ENCODE measurements around the gene PHLDB1. TPM values are rescaled to one million over a fixed set of nuclear protein-coding genes. Genes with fewer than 3 reads are reported as not detected.
A peak's percentile ranks its signal among the peaks of the same experiment; 100 is the strongest.

The PHLDB1 gene
- total RNA-seq, 1 donor from 2014 or later, result 1.7 TPM

DNA sequence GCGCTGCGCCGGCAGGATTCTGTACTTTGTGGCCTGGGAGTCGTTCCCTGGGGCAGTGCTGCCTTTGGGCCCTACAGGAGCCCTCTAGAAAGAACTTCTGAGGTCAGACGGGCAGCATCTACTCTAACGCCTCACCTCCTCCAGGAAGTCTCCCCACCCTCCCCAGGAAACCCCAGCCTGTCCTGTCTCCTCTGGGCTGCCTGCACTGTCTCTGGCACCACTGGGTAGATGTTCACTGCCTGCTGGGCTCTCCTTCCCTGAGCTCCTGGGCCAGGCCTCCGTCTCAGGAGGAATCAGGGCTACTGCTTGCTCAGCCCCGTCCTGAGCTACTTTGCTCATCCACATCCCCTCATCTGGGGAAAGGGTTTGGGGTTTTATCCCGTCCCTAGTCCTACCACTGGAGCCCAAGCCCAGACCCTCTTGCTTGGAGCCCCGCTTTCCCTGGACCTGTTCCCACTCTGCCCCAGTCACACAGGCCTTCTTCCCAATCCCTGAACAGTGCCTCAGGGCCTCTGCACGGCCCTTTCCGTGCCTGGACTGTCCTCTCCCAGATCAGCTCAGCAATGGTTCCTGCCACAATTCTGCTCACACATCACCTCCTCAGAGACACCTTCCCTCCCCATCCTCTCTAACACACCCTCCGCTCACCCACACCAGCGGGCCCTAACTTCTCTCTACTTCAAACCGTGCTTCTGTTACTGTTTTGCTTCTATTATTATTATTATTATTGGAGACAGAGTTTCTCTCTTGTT is 83.3 kb downstream of the PHLDB1 start:
- H3K9me3 Mint-ChIP-seq, result no peaks in the 10 kb centered on the region
- DNase-seq, result no peak
- H3K4me3 Mint-ChIP-seq, result peak overlapping the region; percentile 22
- no peak overlapping the region for H3K27ac Mint-ChIP-seq
- peaks cover 7% of the 10 kb centered on the region for H3K27me3 Mint-ChIP-seq
- intact Hi-C loops (cut with micrococcal nuclease), result loop anchor here (1.0 to 10.0 kb wide), 4 partner anchors 94 to 266 kb away; partner anchors contain the start of genes CXCR5 and UPK2
- no peaks in the 10 kb centered on the region for H3K36me3 Mint-ChIP-seq (ENCODE audit: low read depth)
- peaks cover 29% of the 10 kb centered on the region for H3K4me1 Mint-ChIP-seq

DNA sequence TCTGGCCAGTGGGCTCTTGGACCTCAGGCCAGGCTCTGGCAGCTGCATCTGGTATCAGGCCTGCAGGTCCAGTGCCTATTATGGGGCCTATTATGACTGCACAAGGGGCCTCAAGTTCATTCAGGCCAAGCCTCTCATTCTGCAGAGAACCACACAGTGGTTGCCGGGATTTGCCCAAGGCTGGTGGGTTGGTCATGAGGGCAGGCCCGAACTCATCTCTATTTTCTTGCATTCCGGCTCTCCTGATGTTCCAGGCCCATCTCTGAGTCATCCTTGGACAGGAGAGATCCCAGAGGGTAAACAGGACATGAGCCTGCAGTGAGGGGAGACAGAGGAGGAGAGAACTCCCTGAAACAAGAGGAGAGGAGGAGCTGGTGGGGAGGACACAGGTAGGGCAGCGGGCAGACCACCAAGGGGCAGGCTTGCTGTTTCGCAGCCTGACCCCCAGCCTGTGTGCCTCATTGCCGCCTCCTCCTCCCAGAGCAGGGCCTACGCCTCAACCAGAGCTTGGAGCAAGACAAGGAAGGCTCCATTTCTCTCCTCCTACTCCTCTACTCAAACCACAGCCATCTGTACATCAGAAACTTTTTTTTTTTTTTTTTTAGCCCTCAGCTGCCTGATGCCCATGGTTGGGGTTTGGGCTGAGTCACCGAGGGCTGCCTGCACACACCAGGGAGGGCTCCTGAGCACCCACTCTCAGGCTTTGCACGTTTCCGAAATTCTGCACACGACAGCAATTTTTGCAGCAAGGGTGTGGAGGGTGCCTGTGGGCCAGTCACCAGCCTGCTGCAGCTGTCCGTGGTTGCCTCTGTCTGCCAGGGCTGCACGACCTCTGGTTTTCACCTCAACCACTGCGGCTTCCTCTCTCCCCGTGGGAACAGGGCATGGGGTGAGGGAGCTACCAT is 84.8 kb downstream of the PHLDB1 start:
- Mint-ChIP-seq H3K27ac (peak overlapping the region; percentile 56), H3K4me1 (peaks cover 29% of the 10 kb centered on the region), H3K9me3 (no peaks in the 10 kb centered on the region), H3K4me3 (peak overlapping the region; percentile 32), H3K36me3 (ENCODE audit: low read depth) (no peaks in the 10 kb centered on the region), H3K27me3 (peaks cover 2% of the 10 kb centered on the region)
- intact Hi-C loops (cut with micrococcal nuclease), result loop anchor here (5.0 to 10.0 kb wide), 2 partner anchors 93 to 190 kb away; partner anchors contain the start of gene CXCR5
- DNase-seq, result peak; percentile 78

DNA sequence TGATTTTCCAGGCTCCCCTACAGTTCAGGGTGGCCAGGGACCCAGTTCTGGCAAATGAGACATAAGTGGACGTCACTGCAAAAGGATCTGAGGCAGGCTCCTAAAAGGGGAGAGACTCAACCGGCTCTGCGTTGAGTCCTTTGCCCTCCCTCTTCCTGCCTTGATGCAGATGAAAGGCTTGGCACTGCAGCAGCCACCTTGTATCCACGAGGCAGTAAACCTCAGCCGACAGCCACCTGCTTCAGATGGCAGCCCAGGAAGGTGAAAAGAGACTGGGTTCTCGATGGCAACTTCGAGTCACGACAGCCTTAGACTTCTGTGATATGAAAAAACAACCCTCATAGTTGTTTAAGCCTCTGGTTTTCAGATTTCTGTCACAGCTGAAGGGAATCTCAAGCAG is 86.8 kb downstream of the PHLDB1 start:
- H3K9me3 Mint-ChIP-seq, result no peaks in the 10 kb centered on the region
- DNase-seq, result no peak
- no peaks in the 10 kb centered on the region for H3K36me3 Mint-ChIP-seq (ENCODE audit: low read depth)
- intact Hi-C loops (cut with micrococcal nuclease), result loop anchor here (5.0 to 10.0 kb wide), 2 partner anchors 91 to 188 kb away; partner anchors contain the start of gene CXCR5
- H3K27ac Mint-ChIP-seq, result no peak overlapping the region
- H3K4me3 Mint-ChIP-seq, result no peak overlapping the region
- H3K27me3 Mint-ChIP-seq, result no peaks in the 10 kb centered on the region
- peaks cover 28% of the 10 kb centered on the region for H3K4me1 Mint-ChIP-seq

DNA sequence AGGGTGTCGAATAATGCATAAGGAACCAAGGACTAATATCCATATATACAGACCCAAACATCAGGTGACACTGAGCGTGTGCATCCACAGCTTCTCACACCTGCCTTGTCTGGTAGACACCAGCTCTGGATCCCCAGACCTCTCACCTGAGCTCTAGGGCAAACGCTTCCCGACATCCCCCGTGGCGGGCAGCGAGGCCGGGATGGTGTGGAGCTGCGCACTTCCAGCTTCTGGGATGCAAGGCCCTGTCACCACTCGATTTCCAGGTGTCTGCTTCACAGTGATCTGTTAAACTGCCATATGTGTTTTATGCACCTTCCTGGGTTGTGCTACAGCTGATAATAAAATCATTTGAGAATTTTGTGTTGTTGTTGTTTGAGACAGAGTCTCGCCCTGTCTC is 87.4 kb downstream of the PHLDB1 start:
- H3K4me3 Mint-ChIP-seq, result no peak overlapping the region
- intact Hi-C loops (cut with micrococcal nuclease), result loop anchor here (5.0 to 10.0 kb wide), 2 partner anchors 90 to 188 kb away; partner anchors contain the start of gene CXCR5
- H3K27ac Mint-ChIP-seq, result no peak overlapping the region
- H3K27me3 Mint-ChIP-seq, result no peaks in the 10 kb centered on the region
- H3K36me3 Mint-ChIP-seq (ENCODE audit: low read depth), result no peaks in the 10 kb centered on the region
- DNase-seq, result no peak
- no peaks in the 10 kb centered on the region for H3K9me3 Mint-ChIP-seq
- peaks cover 32% of the 10 kb centered on the region for H3K4me1 Mint-ChIP-seq

DNA sequence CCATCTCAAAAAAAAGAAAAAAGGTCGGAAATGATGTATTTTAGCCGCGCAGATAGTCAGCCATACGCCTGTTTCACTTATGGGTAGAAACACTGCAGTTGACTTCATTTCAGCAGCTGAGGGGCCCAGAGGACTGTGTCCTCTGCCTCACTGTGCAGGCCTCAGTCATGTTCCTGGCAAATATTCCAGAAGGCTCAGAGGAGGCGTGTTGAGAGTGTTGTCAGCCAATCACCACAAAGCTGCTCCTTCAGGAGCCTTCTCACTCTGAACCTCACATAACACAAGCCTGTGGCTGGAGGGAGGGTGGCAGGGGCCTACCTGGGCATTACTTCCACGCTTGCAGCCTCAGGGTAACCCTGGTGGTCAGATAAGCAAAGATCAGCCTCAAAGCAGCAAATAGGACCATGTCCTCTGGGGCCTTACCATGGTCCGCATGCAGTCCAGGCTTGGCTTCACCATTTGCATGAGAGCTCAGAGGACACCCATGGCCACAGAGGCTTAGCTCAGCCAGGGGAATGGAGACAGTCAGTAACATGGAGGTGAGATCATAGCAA is 89.3 kb downstream of the PHLDB1 start:
- Mint-ChIP-seq H3K4me1 (peaks cover 26% of the 10 kb centered on the region), H3K27ac (no peak overlapping the region), H3K9me3 (no peaks in the 10 kb centered on the region), H3K27me3 (no peaks in the 10 kb centered on the region), H3K4me3 (no peak overlapping the region), H3K36me3 (ENCODE audit: low read depth) (peaks cover 5% of the 10 kb centered on the region)
- intact Hi-C loops (cut with micrococcal nuclease), result loop anchor here (10.0 kb wide), 1 partner anchor 88 kb away; no protein-coding TSS in a partner anchor
- no peak for DNase-seq

DNA sequence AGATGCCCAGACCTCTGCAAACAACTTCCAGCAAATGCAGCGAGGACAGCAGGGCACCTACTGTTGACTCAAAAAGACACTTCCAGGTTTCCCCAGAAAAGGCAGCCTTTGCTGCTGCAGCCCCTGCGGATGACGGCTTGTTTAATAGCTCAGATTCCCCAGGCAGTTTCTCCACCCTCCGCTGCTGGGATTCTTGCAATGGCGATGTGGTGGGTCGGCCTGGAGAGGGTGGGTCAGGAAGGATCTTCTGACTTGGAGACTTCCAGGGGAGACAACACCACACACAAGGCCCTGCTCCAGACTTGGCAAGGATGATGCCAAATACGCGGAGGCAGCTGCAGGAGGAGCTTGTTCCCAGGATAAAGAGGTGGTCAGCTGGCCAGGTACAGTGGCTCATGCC is 89.9 kb downstream of the PHLDB1 start:
- Mint-ChIP-seq H3K36me3 (ENCODE audit: low read depth) (peaks cover 5% of the 10 kb centered on the region), H3K27me3 (no peaks in the 10 kb centered on the region), H3K9me3 (no peaks in the 10 kb centered on the region), H3K4me1 (peaks cover 21% of the 10 kb centered on the region), H3K27ac (no peak overlapping the region), H3K4me3 (no peak overlapping the region)
- intact Hi-C loops (cut with micrococcal nuclease), result loop anchor here (10.0 kb wide), 1 partner anchor 87 kb away; no protein-coding TSS in a partner anchor
- no peak for DNase-seq

DNA sequence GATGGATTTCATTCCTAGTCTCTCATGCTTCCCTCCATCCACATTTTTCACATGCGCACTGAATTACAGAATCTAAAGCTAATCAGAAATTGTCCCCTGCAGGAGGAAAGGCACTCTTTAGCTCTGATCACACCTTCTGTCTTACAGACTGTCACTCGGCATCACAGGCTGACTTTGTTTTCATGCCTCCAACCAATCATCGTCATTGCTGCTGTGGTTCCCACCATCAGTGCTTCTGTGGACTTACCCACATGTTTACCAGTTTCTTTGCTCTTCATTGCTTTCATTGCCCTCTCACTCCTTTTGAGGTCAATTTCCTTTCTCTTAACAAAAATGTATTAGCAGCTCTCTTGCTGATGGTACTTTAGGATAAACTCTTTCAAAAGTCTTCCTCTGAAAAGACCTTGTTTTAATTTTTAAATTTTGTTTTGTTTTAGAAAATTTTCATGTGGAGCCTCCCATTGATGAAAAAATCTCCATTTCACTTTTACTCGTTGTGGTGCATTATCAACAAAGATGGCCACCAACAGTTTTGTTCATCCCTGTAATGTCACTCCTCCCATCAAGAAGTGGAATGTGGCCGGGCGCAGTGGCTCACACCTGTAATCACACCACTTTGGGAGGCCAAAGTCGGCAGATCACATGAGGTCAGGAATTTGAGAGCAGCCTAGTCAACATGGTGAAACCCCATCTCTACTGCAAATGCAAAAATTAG is 92.2 kb downstream of the PHLDB1 start:
- H3K4me3 Mint-ChIP-seq, result no peak overlapping the region
- H3K36me3 Mint-ChIP-seq (ENCODE audit: low read depth), result peaks cover 5% of the 10 kb centered on the region
- H3K27ac Mint-ChIP-seq, result no peak overlapping the region
- peaks cover 15% of the 10 kb centered on the region for H3K4me1 Mint-ChIP-seq
- H3K9me3 Mint-ChIP-seq, result no peaks in the 10 kb centered on the region
- peak; percentile 81 for DNase-seq
- intact Hi-C loops (cut with micrococcal nuclease), result loop anchor here (10.0 kb wide), 1 partner anchor 85 kb away; no protein-coding TSS in a partner anchor
- H3K27me3 Mint-ChIP-seq, result no peaks in the 10 kb centered on the region

DNA sequence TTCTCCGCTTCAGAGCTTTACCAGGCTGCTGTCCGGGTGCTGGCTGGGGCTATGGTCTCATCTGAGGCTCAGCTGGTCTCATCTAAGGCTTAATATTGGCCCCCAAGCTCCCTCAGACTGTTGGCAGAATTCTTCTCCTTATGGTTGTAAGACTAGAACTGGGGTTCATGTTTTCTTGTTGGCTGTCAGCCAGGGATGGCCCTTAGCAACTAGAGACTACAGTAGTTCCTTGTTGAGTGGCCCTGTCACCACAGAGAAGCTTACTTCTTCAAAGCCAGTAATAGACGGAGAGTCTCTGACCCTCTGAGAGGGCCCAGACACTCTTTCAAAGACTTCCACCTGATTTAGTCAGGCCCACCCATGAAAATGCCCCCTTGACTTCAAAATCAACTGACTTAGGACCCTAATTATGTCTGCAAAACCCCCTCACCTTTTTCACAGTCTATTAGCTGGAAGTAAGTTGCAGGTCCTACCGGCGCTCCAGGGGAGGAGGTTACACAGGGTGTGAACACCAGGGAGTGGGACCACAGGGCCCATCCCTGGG is 96.2 kb downstream of the PHLDB1 start:
- intact Hi-C loops (cut with micrococcal nuclease), result no loop called here
- Mint-ChIP-seq H3K36me3 (ENCODE audit: low read depth) (peaks cover 5% of the 10 kb centered on the region), H3K4me1 (peaks cover 26% of the 10 kb centered on the region), H3K27ac (no peak overlapping the region), H3K9me3 (no peaks in the 10 kb centered on the region), H3K4me3 (no peak overlapping the region), H3K27me3 (peaks cover 8% of the 10 kb centered on the region)
- no peak for DNase-seq

DNA sequence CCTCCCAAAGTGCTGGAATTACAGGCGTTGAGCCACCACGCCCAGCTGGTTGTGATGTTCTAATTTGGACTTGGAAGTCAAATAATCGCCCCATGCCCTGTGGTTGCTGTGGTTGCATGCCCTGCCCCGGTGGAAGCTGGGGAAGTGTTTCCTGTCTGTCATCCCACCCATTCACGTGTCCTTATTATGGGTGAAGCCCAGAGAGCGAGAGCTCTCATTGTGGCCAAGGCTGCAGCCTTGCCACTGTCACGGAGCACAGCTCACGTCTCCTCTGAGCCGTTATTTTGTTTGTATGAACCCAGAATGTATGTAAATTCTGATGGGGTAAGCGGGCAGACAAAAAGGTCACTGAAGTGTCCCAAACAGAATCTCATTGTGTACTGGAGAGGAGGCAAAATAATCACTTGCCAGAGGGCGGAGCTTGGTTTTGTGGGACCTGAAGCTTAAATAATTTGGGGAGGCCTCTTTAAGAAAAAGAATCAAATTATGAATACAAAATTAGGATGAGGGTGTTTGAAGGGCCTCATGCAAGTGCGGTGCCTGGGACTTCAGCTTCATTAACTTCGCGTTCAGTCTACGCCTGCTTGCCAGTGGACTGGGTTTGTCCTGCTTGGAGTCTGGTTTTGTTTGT is 97.8 kb downstream of the PHLDB1 start:
- intact Hi-C loops (cut with micrococcal nuclease), result no loop called here
- Mint-ChIP-seq H3K4me3 (peak overlapping the region; percentile 38), H3K9me3 (no peaks in the 10 kb centered on the region), H3K36me3 (ENCODE audit: low read depth) (peaks cover 3% of the 10 kb centered on the region), H3K4me1 (peaks cover 20% of the 10 kb centered on the region), H3K27ac (no peak overlapping the region), H3K27me3 (peaks cover 8% of the 10 kb centered on the region)
- peak; percentile 74 for DNase-seq

DNA sequence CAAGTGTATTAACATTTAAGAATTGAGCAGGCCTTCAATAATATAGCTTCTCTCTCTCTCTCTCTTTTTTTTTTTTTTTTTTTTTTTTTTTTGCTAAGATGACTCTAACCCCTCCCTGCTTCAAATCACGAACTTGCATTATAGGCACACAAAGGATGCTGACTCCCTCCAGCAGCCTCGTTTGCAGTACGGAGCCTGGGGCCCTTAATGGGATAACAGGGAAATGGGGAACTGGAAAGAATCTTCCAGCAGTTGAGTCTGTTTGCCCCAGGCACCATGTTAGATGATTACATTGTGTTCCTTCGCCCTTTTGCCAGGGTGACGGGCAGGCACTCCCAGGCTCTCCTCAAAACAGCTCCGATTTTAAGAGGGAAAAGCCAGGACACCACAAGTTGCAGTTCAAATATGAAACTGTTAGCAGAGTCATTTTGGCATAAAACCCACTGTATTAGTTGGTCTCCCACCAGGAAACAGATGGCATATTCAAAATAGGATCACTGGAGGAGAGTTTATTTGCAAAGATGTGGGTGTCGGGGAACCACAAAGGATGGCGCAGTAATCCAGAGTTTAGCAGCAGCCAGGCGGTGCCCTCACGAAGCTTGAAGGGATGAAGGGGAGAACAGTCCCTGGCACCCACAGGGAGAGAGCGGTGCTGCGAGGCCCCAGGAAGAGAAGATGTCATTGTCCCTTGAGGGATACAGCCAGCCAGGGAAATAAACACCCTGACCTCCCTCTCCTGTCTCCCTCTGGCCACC is 98.6 kb downstream of the PHLDB1 start:
- H3K27me3 Mint-ChIP-seq, result peaks cover 8% of the 10 kb centered on the region
- H3K9me3 Mint-ChIP-seq, result no peaks in the 10 kb centered on the region
- DNase-seq, result no peak
- peaks cover 19% of the 10 kb centered on the region for H3K4me1 Mint-ChIP-seq
- H3K4me3 Mint-ChIP-seq, result no peak overlapping the region
- H3K27ac Mint-ChIP-seq, result no peak overlapping the region
- no peaks in the 10 kb centered on the region for H3K36me3 Mint-ChIP-seq (ENCODE audit: low read depth)
- intact Hi-C loops (cut with micrococcal nuclease), result no loop called here

DNA sequence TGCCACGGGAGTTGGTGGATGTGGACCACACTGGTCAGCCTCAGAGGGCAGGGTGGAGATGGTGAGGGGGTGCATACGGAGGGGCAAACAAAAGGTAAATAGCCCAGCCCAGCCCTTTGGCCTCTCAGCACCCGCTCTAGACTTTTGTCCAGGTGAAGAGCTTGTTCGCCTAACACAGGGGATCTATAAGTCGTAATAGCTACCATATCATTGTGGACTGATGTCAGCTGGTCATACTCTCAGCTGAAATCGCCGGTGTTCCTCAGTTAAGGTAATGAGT is 99.1 kb downstream of the PHLDB1 start:
- H3K4me1 Mint-ChIP-seq, result peaks cover 19% of the 10 kb centered on the region
- no peak for DNase-seq
- H3K4me3 Mint-ChIP-seq, result no peak overlapping the region
- H3K36me3 Mint-ChIP-seq (ENCODE audit: low read depth), result no peaks in the 10 kb centered on the region
- intact Hi-C loops (cut with micrococcal nuclease), result no loop called here
- peaks cover 8% of the 10 kb centered on the region for H3K27me3 Mint-ChIP-seq
- H3K9me3 Mint-ChIP-seq, result no peaks in the 10 kb centered on the region
- H3K27ac Mint-ChIP-seq, result no peak overlapping the region
